Fibroblast of villous mesenchyme (primary cell): ENCODE data around the gene PEPD. TPM values are rescaled to one million over a fixed set of nuclear protein-coding genes. Genes with fewer than 3 reads are reported as not detected.

Experiments used
- DNase-seq: peaks from one replicate; pipeline ENCODE4 v3.0.0-alpha.2; 2010; ENCODE audit warnings: low read depth
- H3K4me3 ChIP-seq: 2 replicates; pipeline ENCODE4 v1.5.1; 2011; ENCODE audit warnings: low read depth, mild to moderate bottlenecking, low read length
- CTCF ChIP-seq: IDR thresholded peaks from 2 replicates; pipeline ENCODE4 v1.5.1; 2012; ENCODE audit warnings: low read depth, mild to moderate bottlenecking, low read length; ENCODE audit not compliant: insufficient read depth
- total RNA-seq: library from RNA; depleted of rRNA; stranded (reverse); fragments of >200 nt; gene quantifications from 2 replicates; pipeline ENCODE4 v1.2.3, GENCODE V29; 2012

The PEPD gene
- total RNA-seq, 1 donor = 66.1 TPM

- H3K4me3 ChIP-seq = no peak overlapping the region
- no peak for TF ChIP-seq CTCF
- DNase-seq = no peak
Observed at GRCh38 chr19:33400856-33401682, 120.5 kb downstream of the PEPD start.

GRCh38 chr19:33399745-33400681 lies 121.6 kb downstream of the PEPD start:
- no peak for TF ChIP-seq CTCF
- no peak for DNase-seq
- H3K4me3 ChIP-seq = no peak overlapping the region

GRCh38 chr19:33399081-33399744 lies 122.4 kb downstream of the PEPD start:
- no peak overlapping the region for H3K4me3 ChIP-seq
- no peak for TF ChIP-seq CTCF
- no peak for DNase-seq

- no peak for DNase-seq
- TF ChIP-seq CTCF = no peak
- H3K4me3 ChIP-seq = no peak overlapping the region
Observed at GRCh38 chr19:33398361-33399060, 123.1 kb downstream of the PEPD start.

GRCh38 chr19:33397536-33398360 lies 123.8 kb downstream of the PEPD start:
- no peak overlapping the region for H3K4me3 ChIP-seq
- DNase-seq = no peak
- peak; percentile 39 for TF ChIP-seq CTCF
